Right atrium auricular region (tissue), 2 donors: ENCODE results near the gene PLCL2. TPM values are rescaled to one million over a fixed set of nuclear protein-coding genes. Genes with fewer than 3 reads are reported as not detected.

ENCODE experiments used
- DNase-seq: peaks from one replicate; pipeline ENCODE4 v3.0.0-alpha.2; 2019; ENCODE audit warnings: low spot score
- H3K27ac ChIP-seq, 2 donors: fragments of 200-600 bp; sonication (generic); 1 replicate in 1 of 2; 2 replicates in 1 of 2; pipeline ENCODE4 v1.5.1; 2016 to 2019
- H3K27me3 ChIP-seq, 2 donors: fragments of 200-600 bp; sonication (generic); one replicate each; pipeline versions ENCODE4 v1.5.1 to v1.6.0; 2017 to 2019
- H3K36me3 ChIP-seq: fragments of 200-600 bp; sonication (generic); one replicate; pipeline ENCODE4 v1.5.1; 2016
- H3K4me1 ChIP-seq, 2 donors: fragments of 200-600 bp; sonication (generic); one replicate each; pipeline versions ENCODE4 v1.5.1 to v1.6.0; 2017 to 2019
- H3K4me3 ChIP-seq, 2 donors: fragments of 200-600 bp; sonication (generic); 1 replicate in 1 of 2; 2 replicates in 1 of 2; pipeline ENCODE4 v1.5.1; 2017 to 2019; ENCODE audit warnings: mild to moderate bottlenecking in 1 of 2, moderate library complexity in 1 of 2
- H3K9me3 ChIP-seq, 2 donors: fragments of 200-600 bp; sonication (generic); one replicate each; pipeline ENCODE4 v1.5.1; 2019
- CTCF ChIP-seq, 2 donors: fragments of 200-600 bp; sonication (generic); IDR thresholded peaks; one replicate each; pipeline ENCODE4 v1.5.1; 2019; ENCODE audit warnings: antibody characterized with exemption in 2 of 2
- total RNA-seq, 2 donors: library from RNA; depleted of rRNA; stranded (reverse); fragments of >200 nt; gene quantifications; one replicate each; pipeline ENCODE4 v1.1.0, GENCODE V29; 2016

The PLCL2 gene
- total RNA-seq, 2 donors from 2014 or later: 32.4 to 35.2 TPM

DNA sequence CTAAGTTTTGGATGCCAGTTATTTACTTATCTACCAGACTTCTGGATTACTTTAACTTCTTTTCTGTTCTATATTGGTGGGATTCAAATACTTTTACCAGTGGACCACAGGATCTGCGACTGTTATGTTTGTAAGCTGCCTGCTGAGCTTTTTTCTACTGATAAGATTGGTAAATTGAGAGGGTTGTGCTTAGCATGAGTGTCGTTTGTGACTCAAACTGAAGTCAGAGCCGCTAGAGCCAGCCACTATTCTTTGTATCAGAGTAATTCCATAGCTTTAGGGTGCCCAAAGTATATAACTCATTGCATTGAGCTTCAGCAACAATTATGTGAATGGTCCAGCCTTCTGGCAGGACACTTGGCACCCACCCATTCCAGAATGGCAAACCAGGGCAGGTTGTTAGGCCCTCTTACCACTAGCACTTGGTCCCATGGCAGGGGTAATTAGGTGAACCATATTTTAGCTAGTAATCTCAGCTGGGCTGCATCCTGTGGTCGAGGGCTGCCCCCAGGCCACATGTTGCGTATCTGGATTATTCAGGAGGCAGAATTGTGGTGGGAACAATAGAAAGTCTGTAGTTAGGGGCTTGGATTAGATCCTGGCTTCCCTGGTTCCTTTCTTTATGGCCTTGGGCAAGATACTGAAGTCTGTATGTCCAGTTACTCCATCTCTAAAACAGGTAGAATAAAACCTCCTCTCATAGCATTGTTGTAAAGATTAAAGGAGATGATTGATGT, 6.0 kb downstream of the PLCL2 start:
- peaks cover 0 to 62% of the 10 kb centered on the region in 2 donors for H3K4me1 ChIP-seq
- no peak for TF ChIP-seq CTCF (IDR thresholded peaks at IDR 0.05)

DNA sequence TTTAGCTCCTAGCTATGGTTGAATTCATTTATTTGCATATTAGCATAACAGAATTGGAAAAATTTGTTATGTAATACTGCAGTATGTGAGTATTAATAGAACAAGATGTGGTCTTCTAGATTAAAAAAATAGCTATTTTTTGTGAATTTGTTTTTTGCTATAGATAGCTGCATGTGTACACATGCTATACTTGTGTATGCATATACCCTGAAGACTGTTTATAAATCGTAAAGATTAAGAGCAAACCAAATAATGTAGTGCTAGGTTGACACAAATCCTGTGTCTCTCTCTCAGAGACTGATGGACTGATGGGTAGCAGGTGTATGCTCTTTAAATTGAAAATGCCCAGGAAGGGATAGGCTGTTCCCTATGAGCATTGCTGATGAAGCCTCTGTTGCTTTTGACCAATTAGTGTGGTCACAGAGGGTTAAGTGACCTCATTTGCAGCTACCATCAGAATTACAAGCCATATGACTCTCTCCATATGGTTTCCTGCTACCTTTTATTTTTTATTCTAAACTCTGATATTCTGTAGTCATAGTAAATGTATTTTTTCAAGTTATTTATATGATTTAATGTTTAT, 9.0 kb downstream of the PLCL2 start:
- Histone ChIP-seq H3K4me3 (no peak overlapping the region), H3K27ac (no peak overlapping the region), H3K27me3 (no peaks in the 10 kb centered on the region), H3K9me3 (no peaks in the 10 kb centered on the region), H3K4me1 (peaks cover 0 to 66% of the 10 kb centered on the region in 2 donors), H3K36me3 (no peaks in the 10 kb centered on the region)
- TF ChIP-seq CTCF (IDR thresholded peaks at IDR 0.05): no peak
- no peak for DNase-seq

More for the DNA sequence above, 6.0 kb downstream of the PLCL2 start:
- Histone ChIP-seq H3K27me3 (no peaks in the 10 kb centered on the region), H3K36me3 (no peaks in the 10 kb centered on the region), H3K9me3 (no peaks in the 10 kb centered on the region), H3K4me3 (no peak overlapping the region), H3K27ac (peak overlapping the region; percentile 67 to 97)
- DNase-seq: no peak

GRCh38 chr3:16896094-16896627, 11.4 kb downstream of the PLCL2 start:
- Histone ChIP-seq H3K9me3 (no peaks in the 10 kb centered on the region), H3K27me3 (no peaks in the 10 kb centered on the region), H3K27ac (peak overlapping the region; percentile 68 to 76), H3K4me1 (peaks cover 0 to 57% of the 10 kb centered on the region in 2 donors), H3K36me3 (no peaks in the 10 kb centered on the region), H3K4me3 (no peak overlapping the region)
- no peak for TF ChIP-seq CTCF (IDR thresholded peaks at IDR 0.05)
- DNase-seq: no peak

- no peak overlapping the region for H3K4me3 ChIP-seq
- H3K36me3 ChIP-seq: no peaks in the 10 kb centered on the region
- peaks cover 0 to 60% of the 10 kb centered on the region in 2 donors for H3K4me1 ChIP-seq
- no peak for TF ChIP-seq CTCF (IDR thresholded peaks at IDR 0.05)
- H3K27ac ChIP-seq: peak overlapping the region; percentile 68 to 76
- no peaks in the 10 kb centered on the region for H3K9me3 ChIP-seq
- H3K27me3 ChIP-seq: no peaks in the 10 kb centered on the region
- no peak for DNase-seq
Observed at GRCh38 chr3:16896820-16897219, 12.1 kb downstream of the PLCL2 start.

DNA sequence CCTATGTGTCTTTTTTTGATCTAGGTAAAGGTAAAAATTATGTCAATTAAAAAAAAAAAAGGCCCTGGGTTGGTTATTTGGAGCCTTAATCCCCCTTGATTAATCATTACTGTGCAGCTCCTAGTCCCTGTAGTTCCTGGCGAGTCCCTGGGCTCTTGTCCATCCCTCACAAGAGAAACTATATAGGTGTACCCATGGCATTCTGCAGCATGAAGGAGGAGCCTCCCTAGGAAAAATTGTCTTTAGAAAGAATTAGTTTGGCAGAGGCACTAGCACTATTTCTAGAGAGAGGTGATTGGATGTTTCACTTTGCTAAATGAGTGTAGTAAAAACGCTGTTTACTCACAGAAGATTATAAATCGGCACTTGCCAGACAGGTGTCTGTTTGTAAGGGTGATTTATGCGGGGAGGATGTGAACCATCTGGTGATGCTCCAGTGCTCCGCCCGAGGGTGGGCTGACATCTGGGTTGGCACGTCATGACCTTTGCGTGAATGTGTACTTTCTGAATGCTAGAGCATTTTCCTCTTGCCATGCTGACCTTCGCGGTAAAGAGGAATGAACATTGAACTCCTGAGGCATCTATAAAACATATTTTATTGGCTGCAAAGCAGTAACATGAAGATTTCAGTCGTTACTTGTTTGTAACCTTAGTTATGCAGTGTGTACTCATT, 12.6 kb downstream of the PLCL2 start:
- no peaks in the 10 kb centered on the region for H3K27me3 ChIP-seq
- H3K4me3 ChIP-seq: no peak overlapping the region
- no peaks in the 10 kb centered on the region for H3K9me3 ChIP-seq
- H3K36me3 ChIP-seq: no peaks in the 10 kb centered on the region
- H3K4me1 ChIP-seq: peaks cover 0 to 63% of the 10 kb centered on the region in 2 donors
- H3K27ac ChIP-seq: peak overlapping the region; percentile 68 to 76
- no peak for TF ChIP-seq CTCF (IDR thresholded peaks at IDR 0.05)
- DNase-seq: no peak
